Fibroblast of lung (primary cell): ENCODE measurements around the gene SMG6.

Experiments used
- EZH2 ChIP-seq: IDR thresholded peaks from 2 replicates; pipeline ENCODE4 v1.5.1; 2012; ENCODE audit warnings: low read length, control low read depth, mild to moderate bottlenecking; ENCODE audit errors: missing control alignments
- TF ChIP-seq, protein P1 (sequence below), 2 donors: IDR thresholded peaks in 1 of 2; conservative IDR thresholded peaks in 1 of 2; 1 replicate in 1 of 2; 2 replicates in 1 of 2; pipeline ENCODE4 v1.5.1; 2011 to 2012; ENCODE audit warnings: low read length in 2 of 2, control low read depth in 1 of 2, inconsistent platforms in 1 of 2, low read depth in 1 of 2, mild to moderate bottlenecking in 1 of 2

DNA sequence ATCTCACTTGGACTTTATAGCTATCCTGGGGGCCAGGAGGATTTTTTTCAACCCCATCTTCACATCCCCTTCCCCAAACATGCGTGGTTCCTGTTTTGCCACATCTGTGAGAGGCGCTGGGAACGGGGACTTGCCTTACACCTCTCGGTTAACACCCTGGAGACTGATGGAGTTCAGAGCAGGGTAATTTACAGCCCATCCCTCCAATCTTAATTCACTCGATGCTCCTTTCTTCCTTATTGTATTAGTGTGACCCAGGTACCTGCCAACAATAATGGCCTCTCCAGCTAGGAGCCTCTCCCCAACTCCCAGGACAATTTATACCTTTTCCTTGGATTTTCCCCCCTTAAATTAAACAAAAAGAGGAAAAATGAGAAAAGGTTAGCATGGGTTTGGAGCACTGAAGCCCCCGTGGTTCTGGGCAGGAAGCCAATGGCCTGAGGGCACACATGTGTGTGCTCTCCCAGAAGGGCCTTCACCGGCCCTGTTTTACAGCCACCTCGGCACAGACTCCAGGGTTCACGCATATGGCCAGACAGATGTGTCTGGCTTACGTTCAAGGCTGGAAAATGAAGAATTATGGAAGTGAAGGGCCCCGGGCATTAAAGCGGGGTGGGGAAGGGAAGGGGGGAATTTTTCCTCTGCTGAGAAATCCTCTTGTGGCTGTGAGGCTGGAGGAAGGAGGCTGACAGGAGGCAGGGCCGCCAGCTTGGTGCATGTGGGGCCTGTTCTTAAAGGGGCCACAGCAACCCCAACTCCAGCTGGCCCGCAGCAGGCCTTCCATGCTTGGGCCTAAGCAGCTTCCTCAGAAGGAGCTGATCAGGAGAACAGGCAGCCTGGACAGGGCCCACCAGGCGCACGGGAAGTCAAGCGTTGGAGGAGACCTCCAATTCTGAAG lies 227.2 kb downstream of the SMG6 start:
- TF ChIP-seq EZH2, result no peak
- TF ChIP-seq, protein P1, sequence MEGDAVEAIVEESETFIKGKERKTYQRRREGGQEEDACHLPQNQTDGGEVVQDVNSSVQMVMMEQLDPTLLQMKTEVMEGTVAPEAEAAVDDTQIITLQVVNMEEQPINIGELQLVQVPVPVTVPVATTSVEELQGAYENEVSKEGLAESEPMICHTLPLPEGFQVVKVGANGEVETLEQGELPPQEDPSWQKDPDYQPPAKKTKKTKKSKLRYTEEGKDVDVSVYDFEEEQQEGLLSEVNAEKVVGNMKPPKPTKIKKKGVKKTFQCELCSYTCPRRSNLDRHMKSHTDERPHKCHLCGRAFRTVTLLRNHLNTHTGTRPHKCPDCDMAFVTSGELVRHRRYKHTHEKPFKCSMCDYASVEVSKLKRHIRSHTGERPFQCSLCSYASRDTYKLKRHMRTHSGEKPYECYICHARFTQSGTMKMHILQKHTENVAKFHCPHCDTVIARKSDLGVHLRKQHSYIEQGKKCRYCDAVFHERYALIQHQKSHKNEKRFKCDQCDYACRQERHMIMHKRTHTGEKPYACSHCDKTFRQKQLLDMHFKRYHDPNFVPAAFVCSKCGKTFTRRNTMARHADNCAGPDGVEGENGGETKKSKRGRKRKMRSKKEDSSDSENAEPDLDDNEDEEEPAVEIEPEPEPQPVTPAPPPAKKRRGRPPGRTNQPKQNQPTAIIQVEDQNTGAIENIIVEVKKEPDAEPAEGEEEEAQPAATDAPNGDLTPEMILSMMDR (conservative IDR thresholded peaks at IDR 0.05 in 1 of 2, IDR thresholded peaks at IDR 0.05 in 1 of 2; ENCODE audit: low read depth in 1 of 2, low read length in 2 of 2), result no peak
